BJ (cell line): ENCODE results near the gene PARL. TPM values are rescaled to one million over a fixed set of nuclear protein-coding genes. Genes with fewer than 3 reads are reported as not detected.

Source experiments
- CTCF ChIA-PET: fragments of 350-600 bp; formaldehyde crosslinking; extraction: SDS; loops from one replicate; lab custom pipeline; 2021; ENCODE audit warnings: antibody characterized with exemption, inconsistent platforms; lab: Yijun Ruan, JAX
- POLR2A ChIA-PET: fragments of 300-600 bp; sonication (Branson Sonifier 250); formaldehyde crosslinking; extraction: SDS; loops from one replicate; lab custom pipeline; 2021; ENCODE audit warnings: antibody characterized with exemption; lab: Charles Lee
- DNase-seq: peaks from one replicate; pipeline ENCODE4 v3.0.0-alpha.2; 2011; ENCODE audit warnings: low read depth
- H3K27me3 ChIP-seq: 2 replicates; pipeline ENCODE4 v1.6.0; 2011; ENCODE audit warnings: low read length; ENCODE audit not compliant: control insufficient read depth, insufficient read depth
- H3K36me3 ChIP-seq: 2 replicates; pipeline ENCODE4 v1.5.1; 2011; ENCODE audit warnings: low read length; ENCODE audit not compliant: control insufficient read depth, insufficient read depth
- H3K4me3 ChIP-seq: 2 replicates; pipeline ENCODE4 v1.5.1; 2011; ENCODE audit warnings: low read depth, mild to moderate bottlenecking, control low read depth, low read length
- CTCF ChIP-seq: IDR thresholded peaks from 2 replicates; pipeline ENCODE4 v1.5.1; 2011; ENCODE audit warnings: low read depth, mild to moderate bottlenecking, control low read depth, inconsistent platforms, low read length, moderate library complexity; ENCODE audit not compliant: insufficient read depth
- polyA plus RNA-seq: library from polyadenylated mRNA; depleted of rRNA; stranded (reverse); fragments of >200 nt; gene quantifications from 2 replicates; pipeline ENCODE4 v1.2.3, GENCODE V29; 2011

Gene PARL
- polyA plus RNA-seq, 1 experiment: 33.3 TPM

- Histone ChIP-seq H3K4me3 (no peak overlapping the region), H3K27me3 (no peaks in the 10 kb centered on the region), H3K36me3 (peaks cover 7% of the 10 kb centered on the region)
- no peak for DNase-seq
- ChIA-PET CTCF (no interaction called here), POLR2A (no interaction called here)
- TF ChIP-seq CTCF: no peak
Measured at GRCh38 chr3:183845608-183846288, 38.9 kb downstream of the PARL start.

- POLR2A ChIA-PET: no interaction called here
- TF ChIP-seq CTCF: no peak
- Histone ChIP-seq H3K27me3 (no peaks in the 10 kb centered on the region), H3K4me3 (no peak overlapping the region), H3K36me3 (peaks cover 7% of the 10 kb centered on the region)
- CTCF ChIA-PET: interaction anchor here (1.1 kb wide), 1 partner anchor 39 kb away, joined by 4 read pairs; the partner anchor contains the start of gene PARL
- no peak for DNase-seq
Measured at GRCh38 chr3:183845090-183845489, 39.6 kb downstream of the PARL start.

GRCh38 chr3:183844606-183845005, 40.1 kb downstream of the PARL start:
- no peak overlapping the region for H3K4me3 ChIP-seq
- DNase-seq: peak; percentile 44
- CTCF ChIA-PET: interaction anchor here (0.8 to 1.1 kb wide), 2 partner anchors 10 to 40 kb away, joined by 4 read pairs; partner anchors contain the start of gene PARL
- TF ChIP-seq CTCF: no peak
- H3K27me3 ChIP-seq: no peaks in the 10 kb centered on the region
- H3K36me3 ChIP-seq: peaks cover 7% of the 10 kb centered on the region
- POLR2A ChIA-PET: no interaction called here

- TF ChIP-seq CTCF: no peak
- no peak overlapping the region for H3K4me3 ChIP-seq
- DNase-seq: no peak
- POLR2A ChIA-PET: no interaction called here
- H3K27me3 ChIP-seq: no peaks in the 10 kb centered on the region
- H3K36me3 ChIP-seq: peaks cover 4% of the 10 kb centered on the region
- CTCF ChIA-PET: interaction anchor here (1.7 kb wide), 1 partner anchor 14 kb away, joined by 3 read pairs; no protein-coding TSS in a partner anchor
Measured at GRCh38 chr3:183839751-183840150, 44.9 kb downstream of the PARL start.

GRCh38 chr3:183837894-183838293, 46.8 kb downstream of the PARL start:
- H3K4me3 ChIP-seq: no peak overlapping the region
- no peaks in the 10 kb centered on the region for H3K27me3 ChIP-seq
- CTCF ChIA-PET: no interaction called here
- TF ChIP-seq CTCF: no peak
- peaks cover 10% of the 10 kb centered on the region for H3K36me3 ChIP-seq
- POLR2A ChIA-PET: no interaction called here
- DNase-seq: no peak
